HCT116 (cell line): Measurements from ENCODE around the gene SARNP. TPM values are rescaled to one million over a fixed set of nuclear protein-coding genes. Genes with fewer than 3 reads are reported as not detected.
A peak's percentile ranks its signal among the peaks of the same experiment; 100 is the strongest.

Experiments
- ATAC-seq: fragments of 200-7000 bp; cut with Tn5 transposase; 2 replicates; pipeline ENCODE4 v1.9.1; 2020; ENCODE audit warnings: mild to moderate bottlenecking, moderate library complexity
- BruUV-seq: library from RNA; stranded (reverse); fragments of 400-500 nt; replicated peaks from 2 replicates; lab custom pipeline; 2021; lab: Mats Ljungman, UMichigan
- CTCF ChIA-PET: fragments of 300-600 bp; sonication (Branson Sonifier 250); formaldehyde crosslinking; loops from one replicate; lab custom pipeline; 2021; ENCODE audit warnings: antibody characterized with exemption; lab: Charles Lee
- POLR2A ChIA-PET: fragments of 300-600, 350-600 bp; sonication (Branson Sonifier 250); formaldehyde crosslinking; loops from one replicate; lab custom pipeline; 2021; ENCODE audit warnings: antibody characterized with exemption; lab: Charles Lee
- RAD21 ChIA-PET, 2 experiments: fragments of 300-600 bp; sonication (Branson Sonifier 250); formaldehyde crosslinking; loops; one replicate each; lab custom pipeline; 2023; ENCODE audit warnings: low total read pairs in 2 of 2; ENCODE audit not compliant: uncharacterized antibody in 2 of 2, unreplicated experiment in 2 of 2, low non-redundant PET in 1 of 2; lab: Charles Lee
- DNase-seq: peaks from one replicate; pipeline ENCODE4 v3.0.0-alpha.2; 2010; ENCODE audit warnings: low read depth, low spot score
- H2AFZ ChIP-seq: fragments of 200-600 bp; shearing (Covaris generic), sonication (generic); 2 replicates; pipeline ENCODE4 v1.6.1; 2017; ENCODE audit warnings: low read depth, mixed run types, mixed read lengths, antibody characterized with exemption, low read length; ENCODE audit not compliant: poor library complexity, severe bottlenecking
- H3K27ac ChIP-seq: 2 replicates; pipeline ENCODE4 v1.5.1; 2012; ENCODE audit warnings: low read depth, low read length
- H3K27me3 ChIP-seq: fragments of 200-600 bp; sonication (generic); 2 replicates; pipeline ENCODE4 v1.6.1; 2016; ENCODE audit warnings: mixed run types, low read length, mixed read lengths; ENCODE audit not compliant: insufficient read depth
- H3K36me3 ChIP-seq, 2 experiments: fragments of 200-500 bp in 1 of 2; fragments of 200-600 bp in 1 of 2; sonication (Bioruptor generic) in 1 of 2; sonication (generic) in 1 of 2; 2 replicates each; pipeline versions ENCODE4 v1.5.1 to v1.6.1; 2014 to 2016; ENCODE audit warnings: low read length in 2 of 2, inconsistent platforms in 1 of 2, mixed read lengths in 1 of 2, mixed run types in 1 of 2; ENCODE audit not compliant: insufficient read depth in 2 of 2, control insufficient read depth in 1 of 2
- H3K4me1 ChIP-seq, 2 experiments: fragments of 200-600 bp in 1 of 2; sonication (generic) in 1 of 2; 2 replicates each; pipeline versions ENCODE4 v1.5.1 to v1.6.1; 2012 to 2017; ENCODE audit warnings: low read length in 2 of 2, inconsistent platforms in 1 of 2, mild to moderate bottlenecking in 1 of 2, mixed read lengths in 1 of 2, mixed run types in 1 of 2, moderate library complexity in 1 of 2; ENCODE audit not compliant: insufficient read depth in 2 of 2, control insufficient read depth in 1 of 2
- H3K4me2 ChIP-seq: fragments of 200-600 bp; sonication (generic); 2 replicates; pipeline ENCODE4 v1.6.1; 2017; ENCODE audit warnings: mixed run types, low read length, mixed read lengths
- H3K4me3 ChIP-seq, 2 experiments: fragments of 200-600 bp in 1 of 2; sonication (generic) in 1 of 2; replicated peaks in 1 of 2; 2 replicates each; pipeline ENCODE4 v1.5.1; 2011 to 2016; ENCODE audit warnings: low read length in 2 of 2, control low read depth in 1 of 2, low read depth in 1 of 2, mild to moderate bottlenecking in 1 of 2, mixed read lengths in 1 of 2, mixed run types in 1 of 2
- H3K79me2 ChIP-seq: fragments of 200-600 bp; sonication (generic); 2 replicates; pipeline ENCODE4 v1.6.1; 2017; ENCODE audit warnings: mild to moderate bottlenecking, mixed run types, low read length, moderate library complexity, mixed read lengths; ENCODE audit not compliant: insufficient read depth
- H3K9ac ChIP-seq: fragments of 200-600 bp; sonication (generic); 2 replicates; pipeline ENCODE4 v1.6.1; 2016; ENCODE audit warnings: low read length, mixed read lengths
- H3K9me2 ChIP-seq: fragments of 200-600 bp; sonication (generic), shearing (Covaris generic); 2 replicates; pipeline ENCODE4 v1.6.1; 2017; ENCODE audit warnings: mixed run types, mild to moderate bottlenecking, moderate library complexity; ENCODE audit not compliant: insufficient read depth
- H3K9me3 ChIP-seq, 2 experiments: fragments of 200-500 bp in 1 of 2; fragments of 200-600 bp in 1 of 2; sonication (Bioruptor generic) in 1 of 2; sonication (generic) in 1 of 2; 2 replicates each; pipeline ENCODE4 v1.6.1; 2014 to 2017; ENCODE audit warnings: low read length in 2 of 2, mixed read lengths in 2 of 2, inconsistent platforms in 1 of 2, low read depth in 1 of 2, mild to moderate bottlenecking in 1 of 2, mixed run types in 1 of 2, moderate library complexity in 1 of 2; ENCODE audit not compliant: control insufficient read depth in 1 of 2, insufficient read depth in 1 of 2
- H4K20me1 ChIP-seq: fragments of 200-600 bp; sonication (generic), shearing (Covaris generic); 2 replicates; pipeline ENCODE4 v1.6.1; 2017; ENCODE audit warnings: mixed run types, mild to moderate bottlenecking, moderate library complexity; ENCODE audit not compliant: insufficient read depth
- CBX3 ChIP-seq: IDR thresholded peaks from 2 replicates; pipeline ENCODE4 v1.6.1; 2012; ENCODE audit warnings: low read depth
- CEBPB ChIP-seq: IDR thresholded peaks from 2 replicates; pipeline ENCODE4 v1.6.1; 2012; ENCODE audit warnings: low read depth
- ELF1 ChIP-seq: IDR thresholded peaks from 2 replicates; pipeline ENCODE4 v1.6.1; 2012; ENCODE audit warnings: low read depth, borderline replicate concordance
- EZH2 ChIP-seq: fragments of 200-600 bp; sonication (generic); IDR thresholded peaks from 2 replicates; pipeline ENCODE4 v1.6.1; 2017; ENCODE audit warnings: antibody characterized with exemption, mixed run types
- JUND ChIP-seq: IDR thresholded peaks from 2 replicates; pipeline ENCODE4 v1.6.1; 2012
- POLR2A ChIP-seq: IDR thresholded peaks from 2 replicates; pipeline ENCODE4 v1.7.0; 2011; ENCODE audit warnings: borderline replicate concordance; ENCODE audit not compliant: insufficient read depth, insufficient read length; ENCODE audit errors: extremely low read depth
- RAD21 ChIP-seq: IDR thresholded peaks from 2 replicates; pipeline ENCODE4 v1.6.1; 2012; ENCODE audit warnings: low read depth, mild to moderate bottlenecking
- SIN3A ChIP-seq: IDR thresholded peaks from 2 replicates; pipeline ENCODE4 v1.6.1; 2012; ENCODE audit warnings: low read depth
- SP1 ChIP-seq: IDR thresholded peaks from 2 replicates; pipeline ENCODE4 v1.6.1; 2012; ENCODE audit warnings: low read depth
- TCF7L2 ChIP-seq: IDR thresholded peaks from 2 replicates; pipeline ENCODE4 v1.7.0; 2011; ENCODE audit warnings: borderline replicate concordance, inconsistent platforms; ENCODE audit not compliant: insufficient read depth, insufficient read length; ENCODE audit errors: extremely low read depth
- YY1 ChIP-seq: IDR thresholded peaks from 2 replicates; pipeline ENCODE4 v1.6.1; 2011; ENCODE audit warnings: low read length, low read depth, moderate library complexity, mild to moderate bottlenecking; ENCODE audit not compliant: insufficient replicate concordance; ENCODE audit errors: extremely low read depth
- ZNF274 ChIP-seq: fragments of 200-500 bp; sonication (Bioruptor generic); IDR thresholded peaks from 2 replicates; pipeline ENCODE4 v1.6.1; 2014; ENCODE audit warnings: mild to moderate bottlenecking, low read depth, low read length, inconsistent platforms
- intact Hi-C: fragments of 100-400 bp; cut with micrococcal nuclease; formaldehyde crosslinking; loops from 2 replicates; pipeline ENCODE4 v1.10.0; 2022
- total RNA-seq: library from RNA; stranded (reverse); gene quantifications from one replicate; pipeline ENCODE4 v1.2.1, GENCODE V29; 2021; ENCODE audit not compliant: unreplicated experiment
- TF ChIP-seq, protein P1 (sequence below): IDR thresholded peaks from 2 replicates; pipeline ENCODE4 v1.6.1; 2012
- TF ChIP-seq, protein P2 (sequence below), 3 experiments: fragments of 200-600 bp in 1 of 3; sonication (generic) in 1 of 3; IDR thresholded peaks in 2 of 3; conservative IDR thresholded peaks in 1 of 3; 2 replicates each; pipeline ENCODE4 v1.5.1; 2012 to 2017; ENCODE audit warnings: low read depth in 2 of 3, low read length in 2 of 3, antibody characterized with exemption in 1 of 3, borderline replicate concordance in 1 of 3, control low read depth in 1 of 3, mild to moderate bottlenecking in 1 of 3, mixed read lengths in 1 of 3, mixed run types in 1 of 3, moderate library complexity in 1 of 3; ENCODE audit not compliant: insufficient read depth in 1 of 3
- TF ChIP-seq, protein P3 (sequence below): IDR thresholded peaks from 2 replicates; pipeline ENCODE4 v1.6.1; 2011; ENCODE audit warnings: mild to moderate bottlenecking, low read length, moderate library complexity; ENCODE audit not compliant: insufficient replicate concordance; ENCODE audit errors: extremely low read depth
- TF ChIP-seq, protein P4 (sequence below): IDR thresholded peaks from 2 replicates; pipeline ENCODE4 v1.6.1; 2012

Gene SARNP
- total RNA-seq, 1 experiment from 2014 or later = 82.4 TPM

GRCh38 chr12:55721601-55722213 is 95.8 kb downstream of the SARNP start:
- H2AFZ ChIP-seq = no peak overlapping the region
- TF ChIP-seq RAD21 (no peak), CEBPB (no peak), ELF1 (no peak), SIN3A (no peak), CBX3 (no peak), EZH2 (no peak), POLR2A (no peak), YY1 (no peak), JUND (no peak), ZNF274 (no peak), SP1 (no peak), TCF7L2 (no peak)
- TF ChIP-seq, protein P1, sequence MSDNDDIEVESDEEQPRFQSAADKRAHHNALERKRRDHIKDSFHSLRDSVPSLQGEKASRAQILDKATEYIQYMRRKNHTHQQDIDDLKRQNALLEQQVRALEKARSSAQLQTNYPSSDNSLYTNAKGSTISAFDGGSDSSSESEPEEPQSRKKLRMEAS = no peak
- TF ChIP-seq, protein P2, sequence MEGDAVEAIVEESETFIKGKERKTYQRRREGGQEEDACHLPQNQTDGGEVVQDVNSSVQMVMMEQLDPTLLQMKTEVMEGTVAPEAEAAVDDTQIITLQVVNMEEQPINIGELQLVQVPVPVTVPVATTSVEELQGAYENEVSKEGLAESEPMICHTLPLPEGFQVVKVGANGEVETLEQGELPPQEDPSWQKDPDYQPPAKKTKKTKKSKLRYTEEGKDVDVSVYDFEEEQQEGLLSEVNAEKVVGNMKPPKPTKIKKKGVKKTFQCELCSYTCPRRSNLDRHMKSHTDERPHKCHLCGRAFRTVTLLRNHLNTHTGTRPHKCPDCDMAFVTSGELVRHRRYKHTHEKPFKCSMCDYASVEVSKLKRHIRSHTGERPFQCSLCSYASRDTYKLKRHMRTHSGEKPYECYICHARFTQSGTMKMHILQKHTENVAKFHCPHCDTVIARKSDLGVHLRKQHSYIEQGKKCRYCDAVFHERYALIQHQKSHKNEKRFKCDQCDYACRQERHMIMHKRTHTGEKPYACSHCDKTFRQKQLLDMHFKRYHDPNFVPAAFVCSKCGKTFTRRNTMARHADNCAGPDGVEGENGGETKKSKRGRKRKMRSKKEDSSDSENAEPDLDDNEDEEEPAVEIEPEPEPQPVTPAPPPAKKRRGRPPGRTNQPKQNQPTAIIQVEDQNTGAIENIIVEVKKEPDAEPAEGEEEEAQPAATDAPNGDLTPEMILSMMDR (IDR thresholded peaks at IDR 0.05 in 2 of 3, conservative IDR thresholded peaks at IDR 0.05 in 1 of 3; ENCODE audit: borderline replicate concordance in 1 of 3, insufficient read depth in 1 of 3, low read depth in 2 of 3, low read length in 2 of 3) = no peak
- TF ChIP-seq, protein P3, sequence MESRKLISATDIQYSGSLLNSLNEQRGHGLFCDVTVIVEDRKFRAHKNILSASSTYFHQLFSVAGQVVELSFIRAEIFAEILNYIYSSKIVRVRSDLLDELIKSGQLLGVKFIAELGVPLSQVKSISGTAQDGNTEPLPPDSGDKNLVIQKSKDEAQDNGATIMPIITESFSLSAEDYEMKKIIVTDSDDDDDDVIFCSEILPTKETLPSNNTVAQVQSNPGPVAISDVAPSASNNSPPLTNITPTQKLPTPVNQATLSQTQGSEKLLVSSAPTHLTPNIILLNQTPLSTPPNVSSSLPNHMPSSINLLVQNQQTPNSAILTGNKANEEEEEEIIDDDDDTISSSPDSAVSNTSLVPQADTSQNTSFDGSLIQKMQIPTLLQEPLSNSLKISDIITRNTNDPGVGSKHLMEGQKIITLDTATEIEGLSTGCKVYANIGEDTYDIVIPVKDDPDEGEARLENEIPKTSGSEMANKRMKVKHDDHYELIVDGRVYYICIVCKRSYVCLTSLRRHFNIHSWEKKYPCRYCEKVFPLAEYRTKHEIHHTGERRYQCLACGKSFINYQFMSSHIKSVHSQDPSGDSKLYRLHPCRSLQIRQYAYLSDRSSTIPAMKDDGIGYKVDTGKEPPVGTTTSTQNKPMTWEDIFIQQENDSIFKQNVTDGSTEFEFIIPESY = no peak
- TF ChIP-seq, protein P4, sequence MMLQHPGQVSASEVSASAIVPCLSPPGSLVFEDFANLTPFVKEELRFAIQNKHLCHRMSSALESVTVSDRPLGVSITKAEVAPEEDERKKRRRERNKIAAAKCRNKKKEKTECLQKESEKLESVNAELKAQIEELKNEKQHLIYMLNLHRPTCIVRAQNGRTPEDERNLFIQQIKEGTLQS = no peak
- H3K9me2 ChIP-seq = no peaks in the 10 kb centered on the region
- H3K9ac ChIP-seq = peak overlapping the region; percentile 24; the same call in 1 of the 2 replicates
- H3K4me1 ChIP-seq = peaks cover 29 to 65% of the 10 kb centered on the region in 2 experiments
- intact Hi-C loops = loop anchor here (1.0 kb wide), 2 partner anchors 40 to 61 kb away; a partner anchor contains a TSS
- BruUV-seq = no TSS peak
- peak overlapping the region; percentile 30 for H3K27ac ChIP-seq
- DNase-seq (no peak), ATAC-seq (no peak)
- ChIA-PET RAD21 (interaction anchor here (0.8 to 1.5 kb wide), 3 partner anchors 17 to 65 kb away, joined by 3 to 4 read pairs (median 3); a partner anchor contains a TSS), POLR2A (interaction anchor here (1.7 kb wide), 2 partner anchors 8 to 15 kb away, joined by 5 read pairs; partner anchors contain the start of gene CD63), CTCF (interaction anchor here (0.5 to 4.1 kb wide), 11 partner anchors 8 to 98 kb away, joined by 3 to 35 read pairs (median 5); partner anchors contain the start of gene CD63)
- H3K36me3 ChIP-seq = peaks cover 9 to 36% of the 10 kb centered on the region in 2 experiments; a peak in 3 of 4 replicates
- H3K79me2 ChIP-seq = peaks cover 16% of the 10 kb centered on the region
- H3K4me2 ChIP-seq = peak overlapping the region; percentile 53
- H3K27me3 ChIP-seq = no peaks in the 10 kb centered on the region
- no peak overlapping the region for H3K4me3 ChIP-seq
- H4K20me1 ChIP-seq = no peaks in the 10 kb centered on the region
- no peaks in the 10 kb centered on the region for H3K9me3 ChIP-seq
